Endothelial cell of hepatic sinusoid (primary cell): Measurements from ENCODE around the gene ANKLE2.

Source experiments
- in situ Hi-C: cut with HindIII; loops from 2 replicates; pipeline ENCODE4 v1.10.0; 2017; ENCODE audit warnings: low sequenced_read_pairs

The ANKLE2 gene

DNA sequence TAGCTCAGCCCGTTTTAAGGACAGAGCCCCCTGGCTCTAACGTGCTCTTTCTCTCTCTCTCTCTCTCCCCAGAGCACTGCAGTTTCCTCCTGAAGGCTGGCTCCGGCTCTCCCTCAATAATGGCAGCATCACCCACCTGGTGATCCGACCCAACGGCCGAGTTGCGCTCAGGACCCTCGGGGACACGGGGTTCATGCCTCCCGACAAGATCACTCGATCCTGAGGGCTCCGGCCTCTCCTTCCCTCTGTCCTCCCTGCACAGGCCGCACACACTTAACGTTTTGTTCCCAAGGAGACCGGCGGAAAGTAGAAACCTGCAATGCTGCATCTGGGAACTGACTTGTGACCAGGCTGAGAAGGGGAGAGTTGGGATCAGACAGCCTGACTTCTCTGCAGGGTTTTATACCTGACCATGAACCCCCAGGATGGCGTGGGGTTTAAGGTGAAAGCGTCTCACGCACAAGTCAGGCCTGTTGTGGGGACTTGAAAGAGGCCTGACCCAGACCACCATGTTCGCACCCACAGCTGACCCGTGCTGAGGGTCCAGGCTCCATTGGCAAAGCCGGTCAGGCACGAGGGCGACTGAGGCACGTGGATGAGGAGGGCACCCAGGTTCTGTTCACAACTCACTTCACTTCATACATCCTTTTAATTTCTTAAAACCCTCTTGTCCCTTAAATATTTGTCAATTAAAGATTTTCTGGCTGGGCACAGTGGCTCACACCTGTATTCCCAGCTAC lies 40.9 kb downstream of the ANKLE2 start:
- in situ Hi-C loops: no loop called here

DNA sequence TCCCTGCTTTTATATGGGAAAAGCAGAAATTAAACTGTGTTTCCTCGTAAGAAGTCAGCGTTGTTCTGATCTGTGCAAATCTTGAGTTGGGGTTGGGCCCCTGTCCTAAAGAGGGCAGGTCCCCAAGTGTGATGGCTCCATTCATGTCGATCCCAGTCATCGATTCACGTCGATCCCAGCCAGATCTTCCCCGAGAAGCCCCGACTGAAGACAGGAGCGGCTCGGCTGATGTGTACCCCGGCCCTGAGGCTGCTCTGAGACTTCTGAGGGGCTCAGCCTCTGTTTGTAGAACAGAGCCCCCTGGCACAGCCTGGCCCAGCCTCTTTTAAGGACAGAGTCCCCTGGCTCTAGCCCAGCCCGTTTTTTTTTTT lies 41.7 kb downstream of the ANKLE2 start:
- in situ Hi-C loops: loop anchor here (5.0 kb wide), 2 partner anchors 53 to 97 kb away; no protein-coding TSS in a partner anchor

DNA sequence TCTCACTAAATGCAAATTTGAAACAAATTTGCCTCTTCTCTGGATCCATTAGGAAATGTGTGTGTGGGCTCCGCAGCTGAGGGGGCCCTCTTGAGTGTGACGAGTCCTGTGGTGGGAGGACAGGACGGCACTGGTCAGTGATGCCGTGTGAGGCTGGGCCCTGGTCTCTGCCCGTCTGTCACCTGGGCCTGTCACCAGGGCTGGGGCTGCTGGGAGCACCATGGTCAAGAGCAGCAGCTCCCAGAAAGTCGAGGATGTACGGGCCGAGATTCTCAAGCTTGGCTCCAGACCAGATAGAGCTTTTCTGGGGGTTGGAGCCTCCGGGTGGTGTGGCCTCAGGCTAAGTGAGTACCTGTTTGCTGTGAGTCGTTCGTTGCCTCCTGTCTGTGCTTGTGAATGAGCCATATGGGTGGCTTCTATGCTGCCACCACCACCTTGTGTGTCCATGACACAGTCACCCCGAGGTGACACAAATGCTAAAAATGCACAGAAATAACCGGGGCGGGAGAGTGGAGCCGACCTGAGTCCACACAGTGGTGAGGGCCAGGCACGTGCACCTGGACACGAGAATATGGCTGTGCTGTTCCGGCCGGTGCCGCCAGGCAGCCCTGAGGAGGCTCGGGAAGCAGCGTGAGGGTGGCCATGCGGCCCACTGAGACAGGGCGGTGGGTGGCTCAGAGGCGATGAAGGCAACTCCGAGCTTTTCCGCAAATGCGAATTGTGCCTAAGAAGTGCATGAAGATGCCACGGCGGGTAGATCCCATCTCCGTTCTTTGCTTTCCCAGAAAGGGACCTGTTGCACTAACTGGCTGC lies 42.3 kb downstream of the ANKLE2 start:
- in situ Hi-C loops: loop anchor here (5.0 kb wide), 2 partner anchors 52 to 98 kb away; no protein-coding TSS in a partner anchor

DNA sequence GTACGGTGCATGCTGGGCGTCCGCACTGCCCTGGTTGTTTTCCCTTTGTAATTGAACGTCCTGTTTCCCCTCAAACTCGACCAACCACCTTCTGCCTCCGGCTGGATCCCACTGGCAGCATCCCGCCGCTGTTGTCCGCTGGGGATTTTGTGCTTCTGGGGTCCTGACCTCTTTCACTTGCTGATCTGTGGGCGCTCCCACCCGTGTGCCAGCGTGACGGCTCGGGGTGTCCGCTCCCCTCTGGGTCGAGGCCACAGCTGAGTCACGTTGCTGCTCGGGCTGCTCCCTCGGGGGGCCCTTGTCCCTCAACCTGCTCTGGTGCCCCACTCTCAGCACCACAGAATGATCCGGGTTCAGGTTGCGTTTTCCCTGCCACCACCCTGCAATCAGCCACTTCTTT lies 43.0 kb downstream of the ANKLE2 start:
- in situ Hi-C loops: loop anchor here (5.0 kb wide), 2 partner anchors 51 to 99 kb away; no protein-coding TSS in a partner anchor

DNA sequence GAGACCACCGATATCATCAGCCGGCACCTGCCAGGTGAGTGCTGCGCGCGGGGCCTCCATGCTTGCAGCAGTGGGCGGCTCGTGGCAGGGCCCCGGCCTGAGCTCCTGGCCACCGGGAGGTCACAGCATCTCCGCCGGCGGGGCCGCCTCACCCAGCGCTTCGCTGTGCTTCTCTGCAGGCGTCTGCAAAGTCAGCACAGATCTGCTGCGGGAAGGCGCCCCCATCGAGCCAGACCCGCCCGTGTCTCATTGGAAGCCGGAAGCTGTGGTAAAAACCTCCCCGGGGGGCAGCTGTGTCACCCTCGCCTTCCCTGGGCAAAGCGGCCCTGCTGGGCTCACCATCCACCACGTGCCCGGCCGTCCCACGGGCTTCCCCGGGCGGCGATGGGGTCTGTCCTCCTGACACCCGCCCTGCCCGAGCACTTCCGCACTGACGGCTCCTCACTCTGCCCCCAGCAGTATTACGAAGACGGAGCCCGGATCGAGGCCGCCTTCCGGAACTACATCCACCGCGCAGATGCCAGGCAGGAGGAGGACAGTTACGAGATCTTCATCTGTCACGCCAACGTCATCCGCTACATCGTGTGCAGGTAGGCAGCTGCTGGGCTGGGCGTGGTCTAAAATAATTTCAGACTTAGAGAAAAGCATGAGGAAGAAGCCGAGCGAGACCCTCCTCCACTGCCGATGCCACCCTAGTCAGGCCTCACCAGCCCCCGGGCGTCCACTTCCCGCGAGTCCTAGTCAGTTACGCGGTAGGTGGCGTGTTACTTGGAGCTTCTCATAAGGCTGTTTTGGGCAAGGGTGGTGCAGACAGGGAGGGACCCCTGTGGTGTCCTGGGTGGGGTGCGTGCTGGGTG lies 43.9 kb downstream of the ANKLE2 start:
- in situ Hi-C loops: loop anchor here (5.0 kb wide), 2 partner anchors 50 to 100 kb away; no protein-coding TSS in a partner anchor

DNA sequence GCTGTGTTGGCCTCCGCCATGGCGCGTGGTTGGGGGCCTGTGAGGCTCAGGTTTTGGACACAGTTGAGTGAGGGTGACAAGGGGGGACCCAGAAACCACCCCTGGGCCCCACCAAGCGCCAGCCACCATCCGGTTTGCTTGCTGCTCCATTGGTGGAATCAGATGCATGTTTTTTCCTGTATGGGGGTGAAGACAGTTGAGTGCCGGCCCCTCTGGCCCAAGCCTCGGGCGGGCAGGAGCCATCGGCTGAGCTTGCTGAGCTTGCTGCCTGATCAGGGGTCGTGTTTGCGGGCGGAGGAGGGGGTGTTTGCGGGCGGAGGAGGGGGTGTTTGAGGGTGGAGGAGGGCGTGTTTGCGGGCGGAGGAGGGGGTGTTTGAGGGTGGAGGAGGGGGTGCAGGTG lies 44.6 kb downstream of the ANKLE2 start:
- in situ Hi-C loops: loop anchor here (5.0 kb wide), 2 partner anchors 50 to 100 kb away; no protein-coding TSS in a partner anchor

DNA sequence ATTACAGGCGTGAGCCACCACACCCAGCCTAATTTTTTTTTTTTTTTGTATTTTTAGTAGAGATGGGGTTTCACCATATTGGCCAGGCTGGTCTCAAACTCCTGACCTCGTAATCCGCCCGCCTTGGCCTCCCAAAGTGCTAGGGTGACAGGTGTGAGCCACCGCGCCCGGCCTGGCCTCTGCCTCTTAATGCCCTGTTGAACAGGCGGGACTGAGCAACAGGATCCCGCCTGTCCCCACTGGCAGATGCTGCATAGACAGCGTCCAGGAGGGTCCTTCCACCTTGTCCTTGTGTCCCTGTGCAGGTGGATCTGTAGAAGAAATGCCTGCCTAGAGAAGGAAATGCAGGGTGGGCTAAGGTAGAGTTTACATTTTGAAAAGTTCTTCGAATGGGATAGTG lies 45.3 kb downstream of the ANKLE2 start:
- in situ Hi-C loops: loop anchor here (5.0 kb wide), 2 partner anchors 49 to 101 kb away; no protein-coding TSS in a partner anchor

DNA sequence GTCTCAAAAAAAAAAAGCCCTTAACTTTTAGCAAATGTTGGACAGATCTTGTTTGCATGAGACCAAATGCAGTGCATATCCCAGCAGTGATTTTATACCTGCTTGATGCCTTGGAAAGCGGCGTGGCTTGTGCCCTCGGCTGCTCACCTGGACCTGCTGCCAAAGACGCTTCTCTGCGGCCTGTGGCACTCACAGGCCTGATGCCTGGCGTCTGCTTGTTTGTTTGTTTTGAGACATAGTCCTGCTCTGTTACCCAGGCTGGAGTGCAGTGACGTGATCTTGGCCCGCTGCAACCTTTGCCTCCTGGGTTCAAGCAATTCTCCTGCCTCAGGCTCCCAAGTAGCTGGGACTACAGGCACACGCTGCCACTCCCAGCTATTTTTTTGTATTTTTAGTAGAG lies 45.8 kb downstream of the ANKLE2 start:
- in situ Hi-C loops: loop anchor here (5.0 kb wide), 2 partner anchors 49 to 101 kb away; no protein-coding TSS in a partner anchor

DNA sequence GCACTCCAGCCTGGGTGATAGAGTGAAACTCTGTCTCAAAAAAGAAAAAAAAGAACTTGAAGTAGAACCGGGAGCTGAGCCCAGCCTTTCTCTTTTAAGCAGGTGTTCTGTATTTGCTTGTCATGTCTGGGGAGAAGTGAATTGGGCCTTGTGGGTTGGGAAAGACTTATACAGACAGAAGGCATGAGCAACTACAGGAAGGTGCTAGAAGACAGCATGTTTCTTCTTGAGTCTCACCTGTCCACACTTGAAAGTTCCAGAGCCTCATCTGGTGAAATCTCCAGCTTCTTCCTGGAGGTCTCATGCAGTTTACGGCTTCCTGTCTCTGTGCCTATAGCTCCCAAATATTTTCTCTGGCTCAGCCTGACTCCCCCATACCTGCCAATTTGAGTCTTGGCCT lies 48.5 kb downstream of the ANKLE2 start:
- in situ Hi-C loops: no loop called here

DNA sequence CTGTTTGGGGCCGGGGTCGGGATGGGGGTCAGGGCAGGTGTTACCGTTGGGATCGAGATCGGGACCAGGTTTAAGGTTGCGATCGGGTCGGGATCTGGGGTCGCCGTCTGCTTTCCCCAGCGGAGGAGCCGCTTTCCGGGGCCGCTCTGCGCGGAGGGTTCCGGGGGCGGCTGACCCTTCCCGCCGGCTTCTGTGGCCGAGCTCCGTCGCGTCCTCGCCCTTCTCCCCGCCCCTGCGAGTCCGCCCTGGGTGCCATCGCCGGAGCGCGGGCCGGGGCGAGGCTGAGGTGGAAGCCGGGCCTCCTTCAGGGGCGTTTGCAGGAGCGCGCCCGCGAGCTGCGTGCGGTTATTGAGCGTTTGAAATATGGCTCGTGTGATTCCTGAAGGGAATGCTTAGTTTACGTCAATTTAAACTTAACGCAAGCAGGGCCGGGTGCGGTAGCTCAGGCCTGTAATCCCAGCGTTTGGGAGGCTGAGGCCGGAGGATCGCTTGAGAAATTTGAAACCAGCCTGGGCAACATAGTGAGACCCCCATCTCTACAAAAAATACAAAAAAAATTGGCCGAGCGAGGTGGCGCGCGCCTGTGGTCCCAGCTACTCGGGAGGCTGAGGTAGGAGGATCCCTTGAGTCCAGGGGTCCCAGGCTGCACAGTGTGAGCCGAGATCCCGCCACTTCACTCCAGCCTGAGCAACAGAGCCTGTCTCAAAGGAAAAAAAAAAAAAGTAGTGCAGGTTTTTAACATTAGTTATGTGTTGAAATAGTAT lies 50.4 kb downstream of the ANKLE2 start:
- in situ Hi-C loops: no loop called here

DNA sequence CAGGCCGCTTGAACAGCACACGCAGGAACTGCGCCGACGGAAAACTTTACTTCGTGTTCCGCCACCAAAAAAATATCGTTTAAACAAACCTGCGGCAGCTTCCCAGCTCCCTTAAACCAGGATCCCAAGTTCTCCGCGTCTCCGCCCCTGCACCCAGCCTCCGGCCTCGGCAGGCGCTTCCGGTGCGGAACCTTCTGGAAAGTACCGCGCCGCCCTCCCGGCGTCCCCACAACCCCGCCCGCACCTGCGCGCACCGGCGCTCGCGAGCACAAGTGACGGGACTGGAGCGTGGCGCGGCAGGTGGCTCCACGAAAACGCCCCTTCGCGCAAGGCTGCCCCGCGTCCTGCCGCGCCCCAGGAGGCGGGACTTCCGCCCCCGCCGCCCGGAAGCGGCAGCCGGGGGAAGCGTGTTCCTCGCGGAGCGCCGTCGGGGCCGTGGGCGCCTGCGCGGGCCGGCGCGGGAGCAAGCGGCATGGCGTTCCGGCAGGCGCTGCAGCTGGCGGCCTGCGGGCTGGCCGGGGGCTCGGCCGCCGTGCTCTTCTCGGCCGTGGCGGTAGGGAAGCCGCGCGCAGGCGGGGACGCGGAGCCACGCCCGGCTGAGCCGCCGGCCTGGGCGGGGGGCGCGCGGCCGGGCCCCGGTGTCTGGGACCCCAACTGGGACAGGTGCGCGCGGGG lies 51.1 kb downstream of the ANKLE2 start, which contains the start of gene PGAM5:
TSS of gene PGAM5 (plus strand) at position 438 of the 675 bp plus-strand sequence. CDS start at position 473, 35 bp downstream.
- in situ Hi-C loops: no loop called here

DNA sequence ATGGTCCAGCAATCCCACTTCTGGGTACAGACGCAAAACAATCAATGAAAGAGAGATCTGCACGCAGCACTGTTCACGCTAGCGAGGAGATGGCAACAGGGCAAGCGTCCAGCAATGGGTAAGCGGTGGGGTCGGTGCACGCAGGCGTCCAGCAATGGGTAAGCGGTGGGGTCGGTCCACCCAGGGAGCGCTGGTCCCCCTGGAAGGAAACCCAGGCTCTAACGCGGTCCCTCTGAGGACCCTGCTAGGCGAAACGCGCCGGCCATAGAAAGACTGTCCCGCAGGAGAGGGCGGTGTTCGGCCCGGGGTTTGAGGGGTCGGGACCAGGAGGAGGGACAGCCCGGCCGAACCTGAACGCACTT lies 51.6 kb downstream of the ANKLE2 start:
- in situ Hi-C loops: no loop called here

DNA sequence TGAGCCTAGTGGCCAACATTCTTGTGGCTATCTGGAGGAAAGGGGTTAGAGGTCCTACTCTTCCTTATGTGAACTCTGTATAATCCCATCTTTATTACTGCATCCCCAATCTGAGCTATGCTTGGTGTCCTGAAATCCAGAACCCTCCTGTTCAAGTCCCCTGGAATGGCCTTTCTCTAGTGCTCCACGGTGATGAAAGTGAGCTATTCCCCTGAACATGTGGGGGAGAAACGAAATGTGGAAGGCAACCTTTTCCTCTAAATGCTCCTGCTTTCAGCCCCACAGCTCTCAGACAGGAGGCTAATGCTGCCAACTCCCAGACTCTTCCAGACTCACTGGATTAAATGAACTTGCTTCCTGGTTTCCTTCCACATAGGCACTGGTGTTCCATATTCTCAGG lies 53.5 kb downstream of the ANKLE2 start:
- in situ Hi-C loops: no loop called here

DNA sequence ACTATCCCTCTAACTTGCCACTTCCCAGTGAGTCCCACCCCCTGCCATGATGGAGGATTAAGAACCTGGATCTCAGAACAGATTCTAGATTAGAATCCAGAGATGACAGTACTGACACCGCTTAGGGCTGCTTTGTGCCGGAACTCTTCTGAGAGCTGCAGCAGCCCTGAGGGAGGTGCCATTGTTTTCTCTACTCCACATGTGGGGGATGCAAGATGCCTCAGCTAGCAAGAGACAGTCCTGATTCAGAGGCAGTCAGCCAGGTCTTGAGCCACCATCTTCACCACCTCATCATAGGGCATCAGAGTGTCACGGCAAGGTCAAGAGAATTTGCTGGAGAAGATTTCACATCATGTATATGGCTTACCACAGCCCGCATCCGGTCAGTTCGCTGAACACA lies 54.4 kb downstream of the ANKLE2 start:
- in situ Hi-C loops: no loop called here

DNA sequence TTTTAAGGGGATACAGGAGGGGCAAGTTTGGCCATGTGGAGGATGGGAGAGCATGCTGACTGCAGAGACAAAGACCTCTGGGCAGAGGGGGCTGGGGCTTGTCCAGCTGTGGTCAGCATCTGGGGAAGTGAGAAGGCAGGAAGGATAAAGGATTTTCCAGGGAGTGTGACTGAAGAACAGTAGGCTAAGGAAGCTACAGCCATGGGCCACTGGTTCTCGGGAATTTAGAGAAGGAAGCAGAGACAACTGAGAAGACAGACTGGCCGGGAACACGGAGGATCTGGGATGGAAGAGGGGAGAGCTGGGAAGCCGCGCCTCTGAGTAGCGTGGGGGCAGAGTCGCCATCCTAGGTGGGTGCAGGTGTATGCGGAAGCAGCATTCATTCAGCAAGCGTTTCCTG lies 58.0 kb downstream of the ANKLE2 start:
- in situ Hi-C loops: no loop called here

DNA sequence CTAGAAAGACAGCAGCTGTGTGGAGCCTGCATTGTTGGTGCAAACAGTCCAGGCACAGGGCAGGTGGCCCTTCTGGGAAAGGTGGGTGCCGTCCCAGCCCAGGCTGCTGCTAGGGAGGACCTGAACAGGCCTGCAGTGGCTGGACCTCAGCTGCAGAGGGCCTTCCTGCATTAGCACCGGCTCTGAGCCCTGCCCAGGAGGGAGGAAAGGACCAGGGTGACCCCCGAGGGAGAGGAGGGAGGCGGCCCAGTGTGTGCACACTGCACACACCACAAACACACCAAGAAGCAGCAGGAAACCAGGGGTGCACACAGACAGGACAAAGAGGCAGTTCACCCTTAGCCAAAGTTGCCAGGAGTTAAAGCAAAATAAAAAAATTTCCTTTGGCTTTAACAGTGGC lies 59.0 kb downstream of the ANKLE2 start:
- in situ Hi-C loops: no loop called here

DNA sequence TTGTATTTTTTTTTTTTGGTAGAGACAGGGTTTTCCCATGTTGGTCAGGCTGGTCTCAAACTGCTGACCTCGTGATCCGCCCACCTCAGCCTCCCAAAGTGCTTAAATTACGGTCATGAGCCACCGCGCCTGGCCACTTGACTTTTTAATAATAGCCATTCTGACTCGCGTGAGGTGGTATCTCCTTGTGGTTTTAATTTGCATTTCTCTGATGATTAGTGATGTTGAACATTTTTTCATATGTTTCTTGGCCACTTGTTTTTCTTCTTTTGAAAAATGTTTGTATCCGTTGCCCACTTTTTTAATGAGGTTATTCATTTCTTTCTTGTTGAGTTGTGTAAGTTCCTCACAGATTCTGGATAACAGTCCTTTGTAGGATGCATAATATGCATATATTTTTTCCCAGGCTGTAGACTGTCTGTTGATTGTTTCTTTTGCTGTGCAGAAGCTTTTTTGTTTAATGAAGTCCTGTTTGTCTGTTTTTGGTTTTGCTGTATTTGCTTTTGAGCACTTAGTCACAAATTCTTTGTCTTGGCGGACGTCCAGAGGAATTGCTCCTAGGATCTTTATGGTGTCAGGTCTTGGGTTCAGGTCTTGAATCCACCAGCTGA lies 61.3 kb downstream of the ANKLE2 start:
- in situ Hi-C loops: no loop called here

DNA sequence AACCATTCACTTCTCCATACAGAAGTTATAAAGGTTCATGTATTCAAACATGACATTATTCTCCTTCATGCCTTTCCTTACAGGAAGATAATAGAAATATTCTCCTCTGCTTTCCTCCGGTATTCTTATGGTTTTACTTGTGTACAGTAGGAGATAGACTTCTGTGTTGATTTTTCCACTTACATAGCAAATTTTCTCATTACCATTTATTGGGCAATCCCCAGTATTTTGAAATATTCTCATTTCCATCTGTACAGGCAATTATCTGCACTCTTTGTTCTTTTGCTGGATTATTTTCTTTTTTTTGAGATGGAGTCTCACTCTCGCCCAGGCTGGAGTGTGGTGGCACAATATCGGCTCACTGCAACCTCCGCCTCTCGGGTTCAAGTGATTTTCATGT lies 63.3 kb downstream of the ANKLE2 start:
- in situ Hi-C loops: no loop called here

DNA sequence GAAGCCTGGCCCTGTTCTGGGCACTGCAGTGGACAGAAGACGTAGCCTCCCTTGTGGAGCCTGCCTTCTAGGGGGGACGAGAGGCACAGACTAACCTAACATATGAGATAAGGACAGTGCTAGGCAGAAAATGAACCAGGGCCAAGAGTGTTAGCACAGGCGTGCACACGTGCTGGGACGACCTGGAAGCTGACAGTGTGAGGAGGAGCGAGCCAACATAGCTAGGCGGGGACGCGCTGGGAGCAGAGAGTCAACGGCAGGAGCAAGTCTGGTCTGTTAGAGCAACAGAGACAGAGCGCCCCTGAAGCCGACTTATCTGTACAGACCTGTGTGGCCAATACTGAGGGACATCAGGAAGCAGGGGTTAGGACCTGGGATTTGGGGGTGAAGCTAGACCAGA lies 66.2 kb downstream of the ANKLE2 start:
- in situ Hi-C loops: no loop called here
